Measurements from ENCODE around the gene SNRK.

DNA sequence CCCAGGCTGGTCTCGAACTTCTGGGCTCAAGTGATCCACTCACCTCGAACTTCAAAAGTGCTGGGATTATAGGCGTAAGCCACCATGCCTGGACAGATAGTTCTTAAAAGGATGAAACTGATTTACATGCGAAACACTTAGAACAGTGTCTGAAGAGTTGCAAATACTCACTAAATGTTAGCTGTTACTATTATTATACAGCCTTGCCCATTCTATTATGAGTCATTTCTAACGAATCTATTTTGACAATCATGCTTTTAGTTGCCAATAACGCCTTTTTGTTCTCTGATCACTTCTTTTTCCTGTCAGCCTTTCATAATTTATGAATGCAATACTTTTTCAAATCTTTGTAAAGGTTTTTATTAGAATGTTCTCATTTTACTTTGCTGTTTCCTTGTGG lies 112.7 kb downstream of the SNRK start:
- TF ChIP-seq, protein P1, sequence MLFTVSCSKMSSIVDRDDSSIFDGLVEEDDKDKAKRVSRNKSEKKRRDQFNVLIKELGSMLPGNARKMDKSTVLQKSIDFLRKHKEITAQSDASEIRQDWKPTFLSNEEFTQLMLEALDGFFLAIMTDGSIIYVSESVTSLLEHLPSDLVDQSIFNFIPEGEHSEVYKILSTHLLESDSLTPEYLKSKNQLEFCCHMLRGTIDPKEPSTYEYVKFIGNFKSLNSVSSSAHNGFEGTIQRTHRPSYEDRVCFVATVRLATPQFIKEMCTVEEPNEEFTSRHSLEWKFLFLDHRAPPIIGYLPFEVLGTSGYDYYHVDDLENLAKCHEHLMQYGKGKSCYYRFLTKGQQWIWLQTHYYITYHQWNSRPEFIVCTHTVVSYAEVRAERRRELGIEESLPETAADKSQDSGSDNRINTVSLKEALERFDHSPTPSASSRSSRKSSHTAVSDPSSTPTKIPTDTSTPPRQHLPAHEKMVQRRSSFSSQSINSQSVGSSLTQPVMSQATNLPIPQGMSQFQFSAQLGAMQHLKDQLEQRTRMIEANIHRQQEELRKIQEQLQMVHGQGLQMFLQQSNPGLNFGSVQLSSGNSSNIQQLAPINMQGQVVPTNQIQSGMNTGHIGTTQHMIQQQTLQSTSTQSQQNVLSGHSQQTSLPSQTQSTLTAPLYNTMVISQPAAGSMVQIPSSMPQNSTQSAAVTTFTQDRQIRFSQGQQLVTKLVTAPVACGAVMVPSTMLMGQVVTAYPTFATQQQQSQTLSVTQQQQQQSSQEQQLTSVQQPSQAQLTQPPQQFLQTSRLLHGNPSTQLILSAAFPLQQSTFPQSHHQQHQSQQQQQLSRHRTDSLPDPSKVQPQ (CRISPR knock-in tag; IDR thresholded peaks at IDR 0.05; ENCODE audit: borderline replicate concordance) = no peak
- TF ChIP-seq CHD4 (IDR thresholded peaks at IDR 0.05; ENCODE audit: insufficient read depth, insufficient replicate concordance, low read depth, low read length, poor library complexity, severe bottlenecking) = no peak
- TF ChIP-seq MXI1 (IDR thresholded peaks at IDR 0.05; ENCODE audit: low read depth, low read length) = no peak
- TF ChIP-seq EP300 (IDR thresholded peaks at IDR 0.05; ENCODE audit: low read length) = no peak
- TF ChIP-seq BRCA1 (IDR thresholded peaks at IDR 0.05) = no peak
- TF ChIP-seq BRCA1 (CRISPR knock-in tag; IDR thresholded peaks at IDR 0.05) = no peak
- TF ChIP-seq HDAC6 (IDR thresholded peaks at IDR 0.05; ENCODE audit: low read depth, low read length) = no peak
- no peak for TF ChIP-seq RAD21 (CRISPR knock-in tag; conservative IDR thresholded peaks at IDR 0.05 in 1 of 2, IDR thresholded peaks at IDR 0.05 in 1 of 2)
- TF ChIP-seq, protein P2, sequence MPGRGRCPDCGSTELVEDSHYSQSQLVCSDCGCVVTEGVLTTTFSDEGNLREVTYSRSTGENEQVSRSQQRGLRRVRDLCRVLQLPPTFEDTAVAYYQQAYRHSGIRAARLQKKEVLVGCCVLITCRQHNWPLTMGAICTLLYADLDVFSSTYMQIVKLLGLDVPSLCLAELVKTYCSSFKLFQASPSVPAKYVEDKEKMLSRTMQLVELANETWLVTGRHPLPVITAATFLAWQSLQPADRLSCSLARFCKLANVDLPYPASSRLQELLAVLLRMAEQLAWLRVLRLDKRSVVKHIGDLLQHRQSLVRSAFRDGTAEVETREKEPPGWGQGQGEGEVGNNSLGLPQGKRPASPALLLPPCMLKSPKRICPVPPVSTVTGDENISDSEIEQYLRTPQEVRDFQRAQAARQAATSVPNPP (IDR thresholded peaks at IDR 0.05; ENCODE audit: borderline replicate concordance, insufficient read depth, insufficient read length) = no peak
- TF ChIP-seq, protein P3, sequence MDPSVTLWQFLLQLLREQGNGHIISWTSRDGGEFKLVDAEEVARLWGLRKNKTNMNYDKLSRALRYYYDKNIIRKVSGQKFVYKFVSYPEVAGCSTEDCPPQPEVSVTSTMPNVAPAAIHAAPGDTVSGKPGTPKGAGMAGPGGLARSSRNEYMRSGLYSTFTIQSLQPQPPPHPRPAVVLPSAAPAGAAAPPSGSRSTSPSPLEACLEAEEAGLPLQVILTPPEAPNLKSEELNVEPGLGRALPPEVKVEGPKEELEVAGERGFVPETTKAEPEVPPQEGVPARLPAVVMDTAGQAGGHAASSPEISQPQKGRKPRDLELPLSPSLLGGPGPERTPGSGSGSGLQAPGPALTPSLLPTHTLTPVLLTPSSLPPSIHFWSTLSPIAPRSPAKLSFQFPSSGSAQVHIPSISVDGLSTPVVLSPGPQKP (CRISPR knock-in tag; IDR thresholded peaks at IDR 0.05) = no peak
- TF ChIP-seq, protein P4, sequence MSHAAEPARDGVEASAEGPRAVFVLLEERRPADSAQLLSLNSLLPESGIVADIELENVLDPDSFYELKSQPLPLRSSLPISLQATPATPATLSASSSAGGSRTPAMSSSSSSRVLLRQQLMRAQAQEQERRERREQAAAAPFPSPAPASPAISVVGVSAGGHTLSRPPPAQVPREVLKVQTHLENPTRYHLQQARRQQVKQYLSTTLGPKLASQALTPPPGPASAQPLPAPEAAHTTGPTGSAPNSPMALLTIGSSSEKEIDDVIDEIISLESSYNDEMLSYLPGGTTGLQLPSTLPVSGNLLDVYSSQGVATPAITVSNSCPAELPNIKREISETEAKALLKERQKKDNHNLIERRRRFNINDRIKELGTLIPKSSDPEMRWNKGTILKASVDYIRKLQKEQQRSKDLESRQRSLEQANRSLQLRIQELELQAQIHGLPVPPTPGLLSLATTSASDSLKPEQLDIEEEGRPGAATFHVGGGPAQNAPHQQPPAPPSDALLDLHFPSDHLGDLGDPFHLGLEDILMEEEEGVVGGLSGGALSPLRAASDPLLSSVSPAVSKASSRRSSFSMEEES (CRISPR knock-in tag; IDR thresholded peaks at IDR 0.05) = no peak
- TF ChIP-seq, protein P5, sequence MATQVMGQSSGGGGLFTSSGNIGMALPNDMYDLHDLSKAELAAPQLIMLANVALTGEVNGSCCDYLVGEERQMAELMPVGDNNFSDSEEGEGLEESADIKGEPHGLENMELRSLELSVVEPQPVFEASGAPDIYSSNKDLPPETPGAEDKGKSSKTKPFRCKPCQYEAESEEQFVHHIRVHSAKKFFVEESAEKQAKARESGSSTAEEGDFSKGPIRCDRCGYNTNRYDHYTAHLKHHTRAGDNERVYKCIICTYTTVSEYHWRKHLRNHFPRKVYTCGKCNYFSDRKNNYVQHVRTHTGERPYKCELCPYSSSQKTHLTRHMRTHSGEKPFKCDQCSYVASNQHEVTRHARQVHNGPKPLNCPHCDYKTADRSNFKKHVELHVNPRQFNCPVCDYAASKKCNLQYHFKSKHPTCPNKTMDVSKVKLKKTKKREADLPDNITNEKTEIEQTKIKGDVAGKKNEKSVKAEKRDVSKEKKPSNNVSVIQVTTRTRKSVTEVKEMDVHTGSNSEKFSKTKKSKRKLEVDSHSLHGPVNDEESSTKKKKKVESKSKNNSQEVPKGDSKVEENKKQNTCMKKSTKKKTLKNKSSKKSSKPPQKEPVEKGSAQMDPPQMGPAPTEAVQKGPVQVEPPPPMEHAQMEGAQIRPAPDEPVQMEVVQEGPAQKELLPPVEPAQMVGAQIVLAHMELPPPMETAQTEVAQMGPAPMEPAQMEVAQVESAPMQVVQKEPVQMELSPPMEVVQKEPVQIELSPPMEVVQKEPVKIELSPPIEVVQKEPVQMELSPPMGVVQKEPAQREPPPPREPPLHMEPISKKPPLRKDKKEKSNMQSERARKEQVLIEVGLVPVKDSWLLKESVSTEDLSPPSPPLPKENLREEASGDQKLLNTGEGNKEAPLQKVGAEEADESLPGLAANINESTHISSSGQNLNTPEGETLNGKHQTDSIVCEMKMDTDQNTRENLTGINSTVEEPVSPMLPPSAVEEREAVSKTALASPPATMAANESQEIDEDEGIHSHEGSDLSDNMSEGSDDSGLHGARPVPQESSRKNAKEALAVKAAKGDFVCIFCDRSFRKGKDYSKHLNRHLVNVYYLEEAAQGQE (IDR thresholded peaks at IDR 0.05; ENCODE audit: borderline replicate concordance) = no peak
- TF ChIP-seq, protein P5 (CRISPR knock-in tag; IDR thresholded peaks at IDR 0.05; ENCODE audit: low read depth) = no peak
- TF ChIP-seq TAF1 (IDR thresholded peaks at IDR 0.05; ENCODE audit: control insufficient read depth, extremely low read depth, insufficient read depth, low read length, severe bottlenecking) = no peak

Measured in K562 (cell line).